Measurements from ENCODE around the gene GPRIN3.
A peak's percentile ranks its signal among the peaks of the same experiment; 100 is the strongest.

GPRIN3 gene

GRCh38 chr4:89307446-89308160 is at the start of gene GPRIN3:
TSS of gene GPRIN3 (minus strand) at chr4:89307800. CDS start at chr4:89250110, 57,690 bp downstream.
- DNase-seq (ENCODE audit: low spot score): no peak

GRCh38 chr4:89357340-89357739 is 49.7 kb upstream of the GPRIN3 start:
- no peak for DNase-seq (ENCODE audit: low spot score)

GRCh38 chr4:89356086-89356485 is 48.5 kb upstream of the GPRIN3 start:
- no peak for DNase-seq (ENCODE audit: low spot score)

- DNase-seq (ENCODE audit: low spot score): no peak
Observed at GRCh38 chr4:89353514-89353913, 45.9 kb upstream of the GPRIN3 start.

GRCh38 chr4:89352541-89352940 is 44.9 kb upstream of the GPRIN3 start:
- no peak for DNase-seq (ENCODE audit: low spot score)

GRCh38 chr4:89351201-89351600 is 43.6 kb upstream of the GPRIN3 start:
- no peak for DNase-seq (ENCODE audit: low spot score)

GRCh38 chr4:89347363-89348025 is 39.9 kb upstream of the GPRIN3 start:
- no peak for DNase-seq (ENCODE audit: low spot score)

GRCh38 chr4:89344571-89344970 is 37.0 kb upstream of the GPRIN3 start:
- no peak for DNase-seq (ENCODE audit: low spot score)

GRCh38 chr4:89338206-89338605 is 30.6 kb upstream of the GPRIN3 start:
- DNase-seq (ENCODE audit: low spot score): no peak

GRCh38 chr4:89337681-89338080 is 30.1 kb upstream of the GPRIN3 start:
- DNase-seq (ENCODE audit: low spot score): no peak

GRCh38 chr4:89336818-89337420 is 29.3 kb upstream of the GPRIN3 start:
- no peak for DNase-seq (ENCODE audit: low spot score)

GRCh38 chr4:89334830-89335229 is 27.2 kb upstream of the GPRIN3 start:
- DNase-seq (ENCODE audit: low spot score): no peak

GRCh38 chr4:89334311-89334710 is 26.7 kb upstream of the GPRIN3 start:
- no peak for DNase-seq (ENCODE audit: low spot score)

- no peak for DNase-seq (ENCODE audit: low spot score)
Observed at GRCh38 chr4:89331686-89332544, 24.3 kb upstream of the GPRIN3 start.

- DNase-seq (ENCODE audit: low spot score): no peak
Observed at GRCh38 chr4:89331197-89331596, 23.6 kb upstream of the GPRIN3 start.

GRCh38 chr4:89329280-89329679 is 21.7 kb upstream of the GPRIN3 start:
- no peak for DNase-seq (ENCODE audit: low spot score)

- DNase-seq (ENCODE audit: low spot score): peak; percentile 61
Observed at GRCh38 chr4:89324671-89325070, 17.1 kb upstream of the GPRIN3 start.

GRCh38 chr4:89322671-89323070 is 15.1 kb upstream of the GPRIN3 start:
- DNase-seq (ENCODE audit: low spot score): no peak

GRCh38 chr4:89319756-89320155 is 12.2 kb upstream of the GPRIN3 start:
- DNase-seq (ENCODE audit: low spot score): no peak

- peak; percentile 46 for DNase-seq (ENCODE audit: low spot score)
Observed at GRCh38 chr4:89316931-89317366, 9.3 kb upstream of the GPRIN3 start.

- DNase-seq (ENCODE audit: low spot score): no peak
Observed at GRCh38 chr4:89316211-89316610, 8.6 kb upstream of the GPRIN3 start.

- no peak for DNase-seq (ENCODE audit: low spot score)
Observed at GRCh38 chr4:89314291-89314690, 6.7 kb upstream of the GPRIN3 start.
